Right lobe of liver (tissue), 4 donors: ENCODE results near the gene SPDYE6.
"Not testable (repeated sequence)": the region's sequence is repeated elsewhere in the genome, so short reads cannot be mapped to it uniquely, and the experiment has no call there.

Experiments used
- CTCF ChIP-seq, 4 donors: fragments of 200-600 bp in 3 of 4; fragments of 450-650 bp in 1 of 4; IDR thresholded peaks; one replicate each; pipeline versions ENCODE4 v1.5.1 to v1.8.0; 2016 to 2022; ENCODE audit warnings: antibody characterized with exemption in 4 of 4, mild to moderate bottlenecking in 2 of 4
- POLR2A ChIP-seq: fragments of 450-650 bp; IDR thresholded peaks from one replicate; pipeline ENCODE4 v1.6.1; 2017; ENCODE audit warnings: antibody characterized with exemption, mild to moderate bottlenecking
- donor health status: DM: no; HTN: no; CAD: no.
- donor health status: DM: no; HTN: no; CAD: no.
- donor health status: DM: no; HTN: yes; CAD: no.

- TF ChIP-seq CTCF (IDR thresholded peaks at IDR 0.05); POLR2A: not testable (repeated sequence)
Measured at GRCh38 chr7:102370038-102370437, 13.8 kb upstream of the SPDYE6 start.
